ENCODE measurements around the gene TMEM106C.

TMEM106C gene

GRCh38 chr12:47980197-47980596, 16.8 kb downstream of the TMEM106C start:
- DNase-seq, result no peak

- no peak for DNase-seq
These were observed 17.5 kb downstream of the TMEM106C start for GRCh38 chr12:47980779-47981495.

GRCh38 chr12:47981496-47982260, 18.3 kb downstream of the TMEM106C start:
- no peak for DNase-seq

GRCh38 chr12:47982311-47982710, 18.9 kb downstream of the TMEM106C start:
- DNase-seq, result no peak

- DNase-seq, result no peak
These were observed 19.4 kb downstream of the TMEM106C start for GRCh38 chr12:47982770-47983169.

- DNase-seq, result no peak
These were observed 20.2 kb downstream of the TMEM106C start for GRCh38 chr12:47983541-47984115.

GRCh38 chr12:47984331-47984801, 21.0 kb downstream of the TMEM106C start:
- no peak for DNase-seq

- no peak for DNase-seq
These were observed 22.3 kb downstream of the TMEM106C start for GRCh38 chr12:47985596-47986290.

- no peak for DNase-seq
These were observed 22.9 kb downstream of the TMEM106C start for GRCh38 chr12:47986291-47986660.

GRCh38 chr12:47986832-47987231, 23.4 kb downstream of the TMEM106C start:
- DNase-seq, result no peak

- DNase-seq, result no peak
These were observed 24.1 kb downstream of the TMEM106C start for GRCh38 chr12:47987411-47988072.

GRCh38 chr12:47988073-47989022, 25.0 kb downstream of the TMEM106C start:
- DNase-seq, result no peak

- DNase-seq, result no peak
These were observed 25.6 kb downstream of the TMEM106C start for GRCh38 chr12:47989023-47989417.

- DNase-seq, result no peak
These were observed 26.3 kb downstream of the TMEM106C start for GRCh38 chr12:47989666-47990065.

GRCh38 chr12:47990351-47991105, 27.1 kb downstream of the TMEM106C start:
- DNase-seq, result peak; percentile 60

GRCh38 chr12:47991106-47992061, 28.0 kb downstream of the TMEM106C start:
- DNase-seq, result no peak

GRCh38 chr12:47992776-47993175, 29.4 kb downstream of the TMEM106C start:
- no peak for DNase-seq

GRCh38 chr12:47993491-47993890, 30.1 kb downstream of the TMEM106C start:
- no peak for DNase-seq

- no peak for DNase-seq
These were observed 32.6 kb downstream of the TMEM106C start for GRCh38 chr12:47995981-47996401.

GRCh38 chr12:47997321-47997720, 33.9 kb downstream of the TMEM106C start:
- DNase-seq, result no peak

All from CD4-positive, alpha-beta T cell treated with Interleukin-12 subunit alpha and Interleukin-12 subunit beta, for 1 hour (primary cell).